Right ventricle myocardium inferior (tissue), 1 donor: Measurements from ENCODE around the gene RHBDD1. TPM values are rescaled to one million over a fixed set of nuclear protein-coding genes. Genes with fewer than 3 reads are reported as not detected.

Experiments
- ATAC-seq: fragments of 200-7000 bp; cut with Tn5 transposase; one replicate; pipeline ENCODE4 v1.9.1; 2020; ENCODE audit warnings: mild to moderate bottlenecking, moderate library complexity
- DNase-seq: peaks from one replicate; pipeline ENCODE4 v3.0.0; 2021; ENCODE audit errors: missing footprints
- intact Hi-C: fragments of 100-400 bp; cut with DNase I; formaldehyde crosslinking; loops from one replicate; pipeline ENCODE4 v1.11.0; 2022
- total RNA-seq: library from RNA; stranded (reverse); fragmentation: NEBNext Ultra II Directional; extraction: Animal tissue kit (Norgen Biotek cat#: 25700); gene quantifications from one replicate; pipeline ENCODE4 v1.2.1, GENCODE V29; 2021
- donor health status: DM: no; HTN: yes; CAD: no; lungs with severe emphysema.

The RHBDD1 gene
- total RNA-seq, 1 donor from 2014 or later, result 30.5 TPM

DNA sequence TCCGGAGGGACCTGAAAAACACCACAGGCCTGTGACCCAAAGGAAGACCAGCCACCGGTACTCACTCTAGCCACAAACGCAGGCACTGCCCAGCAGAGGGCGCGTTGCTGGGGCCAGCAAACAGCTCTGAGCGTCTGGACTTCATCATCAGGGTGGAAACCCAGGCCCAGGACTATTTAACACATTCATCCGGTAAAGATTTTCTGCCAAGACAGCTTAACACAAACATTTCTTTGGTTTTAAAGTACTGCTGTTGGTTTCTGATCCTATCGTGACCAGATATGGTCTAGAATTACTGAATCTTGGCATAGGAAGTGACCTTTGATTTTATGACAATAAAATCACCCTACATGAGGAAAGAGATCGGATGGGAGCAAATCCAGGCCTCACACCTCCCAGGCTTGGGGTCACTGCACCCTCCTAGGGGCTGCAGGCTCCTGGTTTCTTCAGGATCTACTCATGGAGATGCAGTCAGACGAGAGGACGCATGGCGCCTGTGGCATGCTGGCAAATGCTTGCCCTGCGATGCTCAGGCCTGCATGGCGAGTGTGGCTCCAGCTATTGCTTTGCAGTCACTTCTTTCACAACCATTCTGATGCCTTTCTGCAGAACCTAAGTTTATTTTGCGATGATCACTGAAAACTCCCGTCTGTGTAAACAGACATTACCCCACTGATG is 197.8 kb downstream of the RHBDD1 start:
- DNase-seq, result no peak
- no peak for ATAC-seq
- intact Hi-C loops, result no loop called here

DNA sequence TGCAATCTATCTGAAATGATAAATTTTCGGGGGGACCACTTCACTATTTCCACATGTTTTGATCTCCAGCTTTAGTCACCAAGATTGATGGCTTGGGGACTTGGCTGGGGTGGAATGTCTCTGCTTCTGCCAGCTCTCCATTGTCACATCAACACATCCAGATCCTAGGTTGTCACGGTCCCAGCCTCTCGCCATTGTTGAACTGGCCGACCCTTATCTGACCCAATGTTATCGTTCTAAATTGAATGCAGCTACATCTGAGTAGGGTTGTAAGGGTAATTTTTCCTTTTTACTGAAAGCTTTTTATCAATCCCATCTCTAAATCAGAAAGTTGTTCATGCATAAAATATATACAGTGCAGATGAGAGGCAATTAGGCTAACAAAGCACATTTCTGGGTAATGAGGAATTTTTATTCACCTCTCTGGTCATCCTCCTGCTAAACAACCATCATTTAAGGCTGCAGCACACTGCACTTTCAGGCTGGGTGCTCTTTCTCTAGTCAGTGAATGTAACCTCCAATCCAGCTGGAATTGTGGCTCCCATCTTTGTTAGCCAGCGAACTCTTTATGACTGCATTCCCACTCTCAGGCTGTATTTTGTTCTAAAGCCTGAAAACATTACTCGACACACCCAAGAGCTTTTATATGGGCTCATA is 200.0 kb downstream of the RHBDD1 start:
- DNase-seq (no peak), ATAC-seq (peak; percentile 65)
- intact Hi-C loops, result no loop called here

DNA sequence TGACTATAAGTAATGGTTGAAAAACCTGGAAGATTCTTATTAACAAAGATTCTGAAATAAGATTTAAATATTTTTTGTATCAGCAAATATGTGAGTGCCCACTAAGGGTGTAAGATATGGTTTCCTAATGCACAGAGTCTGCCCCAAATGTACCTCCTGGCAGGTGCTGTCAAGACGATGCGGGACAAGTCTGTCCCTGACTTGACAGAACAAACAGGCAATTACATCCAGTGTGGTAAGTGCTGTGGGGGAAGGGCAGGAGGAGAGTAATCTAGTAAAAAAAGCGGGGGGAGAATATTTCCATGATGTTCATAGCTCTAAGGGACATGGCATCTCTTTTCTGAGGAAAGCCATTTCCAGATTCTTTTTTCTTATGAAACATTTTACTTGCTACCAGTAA is 200.7 kb downstream of the RHBDD1 start:
- no peak for DNase-seq
- ATAC-seq, result no peak
- intact Hi-C loops, result no loop called here

DNA sequence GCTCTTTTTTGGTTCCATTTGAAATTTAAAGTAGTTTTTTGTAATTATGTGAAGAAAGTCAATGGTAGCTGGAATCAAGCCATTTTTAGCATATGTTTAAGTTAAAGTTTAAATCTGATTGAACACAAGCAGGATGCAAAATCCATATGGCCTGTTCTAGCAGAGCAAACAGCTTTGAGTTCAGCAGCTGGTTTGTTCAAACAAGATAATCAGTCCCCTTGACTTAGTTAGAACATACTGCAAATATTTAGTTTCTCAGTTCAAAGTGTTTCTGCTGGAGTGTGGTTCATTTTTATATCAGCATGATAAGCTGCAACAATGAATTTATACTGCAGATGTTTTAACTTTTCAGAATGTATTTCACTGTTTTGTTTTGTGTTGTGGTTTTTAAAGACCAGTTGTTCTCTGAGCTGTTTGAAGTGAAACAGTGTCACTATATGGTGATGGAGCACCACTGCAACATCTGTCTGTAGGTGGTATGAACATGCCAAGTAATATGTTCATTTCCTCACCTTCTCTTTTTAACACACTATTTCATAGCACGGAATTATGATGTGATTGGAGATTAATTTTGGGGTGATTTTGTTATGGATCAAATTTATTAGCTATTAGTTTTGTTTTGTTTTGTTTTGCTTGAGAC is 202.8 kb downstream of the RHBDD1 start:
- DNase-seq (no peak), ATAC-seq (no peak)
- intact Hi-C loops, result no loop called here

DNA sequence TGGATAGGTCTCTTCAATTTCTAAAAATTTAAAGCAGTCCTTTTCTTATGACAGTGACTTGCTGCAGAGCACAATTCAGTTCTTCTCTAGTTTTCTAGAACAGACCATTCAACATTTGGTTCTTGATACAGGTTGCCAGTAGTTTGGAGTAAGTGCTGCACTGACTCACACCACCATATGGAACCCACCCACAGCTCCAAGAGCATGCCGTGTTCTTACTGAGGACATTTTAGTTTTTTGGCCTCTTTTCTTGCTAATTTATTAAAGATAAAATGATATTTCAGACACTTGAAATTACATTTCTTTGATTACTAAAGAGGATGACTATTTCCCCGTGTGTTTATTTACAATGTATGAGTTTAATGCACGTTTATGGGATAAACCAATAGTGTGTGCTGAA is 208.1 kb downstream of the RHBDD1 start:
- DNase-seq (no peak), ATAC-seq (no peak)
- intact Hi-C loops, result no loop called here

Other genes with a start within 250 kb of the RHBDD1 start
- gene IRS1, start 36.2 kb upstream of the RHBDD1 start, total RNA-seq, result 15.9 TPM